ACC112 (cell line): ENCODE measurements around the gene LRRC75B.

Experiments used
- H2AFZ ChIP-seq: fragments of 200-600 bp; sonication (generic); one replicate; pipeline ENCODE4 v1.6.0; 2017; ENCODE audit warnings: antibody characterized with exemption, low read length; ENCODE audit not compliant: unreplicated experiment
- H3K27ac ChIP-seq: fragments of 200-600 bp; sonication (generic); 2 replicates; pipeline ENCODE4 v1.5.1; 2014; ENCODE audit warnings: low read depth, mild to moderate bottlenecking, antibody characterized with exemption, low read length, moderate library complexity
- H3K27me3 ChIP-seq: fragments of 200-600 bp; sonication (generic); 2 replicates; pipeline ENCODE4 v1.6.1; 2014; ENCODE audit warnings: mild to moderate bottlenecking, antibody characterized with exemption, low read length, moderate library complexity, mixed read lengths; ENCODE audit not compliant: insufficient read depth
- H3K36me3 ChIP-seq: fragments of 200-600 bp; sonication (generic); 2 replicates; pipeline ENCODE4 v1.6.1; 2016; ENCODE audit warnings: mild to moderate bottlenecking, antibody characterized with exemption, low read length, moderate library complexity, mixed read lengths; ENCODE audit not compliant: insufficient read depth
- H3K4me1 ChIP-seq: fragments of 200-600 bp; sonication (generic); one replicate; pipeline ENCODE4 v1.6.1; 2016; ENCODE audit warnings: low read length, mixed read lengths; ENCODE audit not compliant: insufficient read depth, unreplicated experiment, control insufficient read depth
- H3K4me3 ChIP-seq: fragments of 200-600 bp; sonication (generic); 2 replicates; pipeline ENCODE4 v1.5.1; 2014; ENCODE audit warnings: mild to moderate bottlenecking, low read depth, low read length
- H3K79me2 ChIP-seq: fragments of 200-600 bp; sonication (generic); one replicate; pipeline ENCODE4 v1.6.0; 2016; ENCODE audit warnings: low read length; ENCODE audit not compliant: control insufficient read depth, unreplicated experiment, insufficient read depth

Gene LRRC75B

DNA sequence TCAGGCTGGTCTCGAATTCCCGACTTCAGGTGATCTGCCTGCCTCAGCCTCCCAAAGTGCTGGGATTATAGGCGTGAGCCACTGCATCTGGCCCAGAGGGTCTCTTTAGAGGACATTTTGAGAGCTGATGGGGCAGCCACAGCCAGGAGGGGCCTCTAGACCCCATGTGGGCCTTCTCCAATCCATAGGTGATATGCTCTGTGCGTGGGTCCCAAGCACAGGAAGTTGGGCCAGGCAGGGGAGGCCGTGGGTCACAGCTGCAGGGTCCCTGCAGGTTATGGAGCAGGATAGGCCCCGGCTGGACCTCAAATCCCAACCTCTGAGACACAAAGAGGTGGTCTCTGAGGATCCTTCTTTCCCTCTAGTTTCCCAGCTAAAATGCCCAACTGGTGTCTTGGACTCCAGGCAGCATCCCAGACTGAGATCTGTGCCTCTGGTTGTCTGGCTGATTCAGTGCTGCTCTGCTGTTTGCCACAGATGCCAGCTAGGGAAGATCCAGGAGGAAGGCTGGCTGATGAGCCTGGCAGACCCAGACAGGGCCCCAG, 1.5 kb downstream of the LRRC75B start:
- H3K36me3 ChIP-seq: no peaks in the 10 kb centered on the region
- H3K27me3 ChIP-seq: no peaks in the 10 kb centered on the region
- no peaks in the 10 kb centered on the region for H3K79me2 ChIP-seq
- no peak overlapping the region for H3K4me3 ChIP-seq
- H3K27ac ChIP-seq: no peak overlapping the region
- no peaks in the 10 kb centered on the region for H3K4me1 ChIP-seq
- H2AFZ ChIP-seq: no peak overlapping the region

DNA sequence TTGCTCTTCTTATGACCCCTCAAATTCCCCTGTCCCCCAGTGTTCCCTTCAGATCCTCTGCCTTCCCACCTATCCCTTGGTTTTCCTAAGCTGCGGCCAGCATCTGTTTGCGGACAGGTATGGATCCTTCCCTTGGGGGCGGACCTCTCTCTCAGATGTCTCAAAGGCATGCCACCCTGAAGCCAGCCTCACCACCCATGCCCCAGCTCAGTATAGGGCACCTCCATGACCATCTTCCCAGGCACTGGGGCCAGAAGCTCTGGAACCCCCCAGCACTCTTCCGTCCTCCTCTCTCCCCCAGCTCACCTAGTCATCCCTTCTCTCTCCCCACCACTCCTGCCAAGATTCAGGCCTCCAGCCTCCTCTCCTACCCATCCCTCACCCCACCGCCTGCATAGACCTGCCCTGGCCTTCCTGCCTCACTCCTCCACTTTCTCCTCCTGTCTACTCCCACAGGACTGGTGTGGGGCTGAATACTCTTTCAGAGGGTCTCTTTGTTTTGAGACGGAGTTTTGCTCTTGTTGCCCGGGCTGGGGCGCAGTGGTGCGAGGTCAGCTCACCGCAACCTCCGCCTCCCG, 2.2 kb downstream of the LRRC75B start:
- no peak overlapping the region for H2AFZ ChIP-seq
- no peak overlapping the region for H3K27ac ChIP-seq
- H3K4me3 ChIP-seq: no peak overlapping the region
- H3K79me2 ChIP-seq: no peaks in the 10 kb centered on the region
- H3K27me3 ChIP-seq: no peaks in the 10 kb centered on the region
- no peaks in the 10 kb centered on the region for H3K36me3 ChIP-seq
- H3K4me1 ChIP-seq: no peaks in the 10 kb centered on the region

- no peaks in the 10 kb centered on the region for H3K36me3 ChIP-seq
- H3K27me3 ChIP-seq: no peaks in the 10 kb centered on the region
- no peak overlapping the region for H3K4me3 ChIP-seq
- no peak overlapping the region for H3K27ac ChIP-seq
- H3K4me1 ChIP-seq: no peaks in the 10 kb centered on the region
- H3K79me2 ChIP-seq: no peaks in the 10 kb centered on the region
- H2AFZ ChIP-seq: no peak overlapping the region
These were observed 3.3 kb downstream of the LRRC75B start for GRCh38 chr22:24589518-24590030.

GRCh38 chr22:24588757-24589481, 4.0 kb downstream of the LRRC75B start:
- Histone ChIP-seq H3K27me3 (no peaks in the 10 kb centered on the region), H3K79me2 (no peaks in the 10 kb centered on the region), H3K4me3 (no peak overlapping the region), H2AFZ (no peak overlapping the region), H3K27ac (no peak overlapping the region), H3K36me3 (no peaks in the 10 kb centered on the region), H3K4me1 (no peaks in the 10 kb centered on the region)

GRCh38 chr22:24588381-24588756, 4.5 kb downstream of the LRRC75B start:
- no peaks in the 10 kb centered on the region for H3K36me3 ChIP-seq
- H3K4me3 ChIP-seq: no peak overlapping the region
- no peak overlapping the region for H3K27ac ChIP-seq
- H3K79me2 ChIP-seq: no peaks in the 10 kb centered on the region
- no peaks in the 10 kb centered on the region for H3K27me3 ChIP-seq
- no peak overlapping the region for H2AFZ ChIP-seq
- peaks cover 4% of the 10 kb centered on the region for H3K4me1 ChIP-seq

- Histone ChIP-seq H3K27me3 (no peaks in the 10 kb centered on the region), H2AFZ (no peak overlapping the region), H3K4me1 (peaks cover 5% of the 10 kb centered on the region), H3K4me3 (no peak overlapping the region), H3K36me3 (no peaks in the 10 kb centered on the region), H3K27ac (no peak overlapping the region), H3K79me2 (no peaks in the 10 kb centered on the region)
These were observed 4.9 kb downstream of the LRRC75B start for GRCh38 chr22:24587948-24588347.

DNA sequence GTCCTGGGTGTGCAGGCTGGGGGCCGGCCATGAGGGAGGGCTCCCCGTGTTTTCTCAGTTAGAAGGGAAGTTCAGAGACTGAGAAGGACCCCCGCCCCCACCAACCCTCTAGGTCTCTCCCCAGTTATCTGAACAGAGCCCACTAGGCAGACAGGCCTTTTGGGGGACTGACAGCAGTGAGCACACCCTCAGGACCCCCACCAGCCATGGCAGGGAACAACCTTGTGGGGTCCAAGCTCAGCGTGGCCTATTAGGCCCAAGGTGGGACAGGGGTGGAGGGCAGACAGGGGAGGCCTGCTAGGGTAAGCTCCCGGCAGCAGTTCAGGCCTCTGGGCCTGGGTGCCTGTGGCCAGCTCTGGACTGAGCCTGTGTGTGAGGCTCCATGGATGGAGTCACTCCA, 5.6 kb downstream of the LRRC75B start:
- Histone ChIP-seq H3K4me3 (no peak overlapping the region), H3K36me3 (no peaks in the 10 kb centered on the region), H2AFZ (no peak overlapping the region), H3K27ac (no peak overlapping the region), H3K79me2 (no peaks in the 10 kb centered on the region), H3K4me1 (peaks cover 5% of the 10 kb centered on the region), H3K27me3 (no peaks in the 10 kb centered on the region)

DNA sequence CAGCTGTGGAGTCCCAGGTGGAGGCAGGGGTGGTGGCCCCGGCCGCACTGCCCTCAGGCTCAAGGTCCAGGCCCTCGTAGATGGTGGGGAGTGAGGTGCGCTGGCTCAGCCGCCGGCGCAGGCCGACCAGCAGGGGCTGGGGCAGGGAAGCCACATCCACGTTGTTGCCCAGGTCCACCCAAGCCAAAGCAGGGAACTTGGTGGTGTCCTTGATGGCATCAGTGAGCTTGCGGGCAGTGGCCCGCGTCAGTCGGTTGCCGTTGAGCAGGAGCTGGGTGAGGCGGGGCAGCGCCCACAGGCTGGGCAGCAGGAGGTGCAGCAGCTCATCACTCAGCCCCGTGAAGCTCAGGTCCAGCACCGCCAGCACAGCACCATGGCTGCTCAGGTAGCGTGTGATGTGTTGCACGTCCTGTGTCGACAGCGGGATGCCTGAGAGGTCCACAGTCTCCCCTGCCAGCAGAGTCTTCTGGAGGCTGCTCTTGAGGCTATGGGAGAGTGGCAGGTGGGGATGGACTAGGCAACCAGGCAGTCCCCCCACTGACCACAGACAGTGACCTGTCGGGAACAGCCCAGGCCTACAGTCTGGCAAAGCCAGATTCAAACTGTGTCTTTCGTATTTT, 6.8 kb downstream of the LRRC75B start:
- no peaks in the 10 kb centered on the region for H3K79me2 ChIP-seq
- no peaks in the 10 kb centered on the region for H3K36me3 ChIP-seq
- H3K4me1 ChIP-seq: peaks cover 5% of the 10 kb centered on the region
- H3K27me3 ChIP-seq: no peaks in the 10 kb centered on the region
- no peak overlapping the region for H2AFZ ChIP-seq
- H3K4me3 ChIP-seq: no peak overlapping the region
- H3K27ac ChIP-seq: no peak overlapping the region

DNA sequence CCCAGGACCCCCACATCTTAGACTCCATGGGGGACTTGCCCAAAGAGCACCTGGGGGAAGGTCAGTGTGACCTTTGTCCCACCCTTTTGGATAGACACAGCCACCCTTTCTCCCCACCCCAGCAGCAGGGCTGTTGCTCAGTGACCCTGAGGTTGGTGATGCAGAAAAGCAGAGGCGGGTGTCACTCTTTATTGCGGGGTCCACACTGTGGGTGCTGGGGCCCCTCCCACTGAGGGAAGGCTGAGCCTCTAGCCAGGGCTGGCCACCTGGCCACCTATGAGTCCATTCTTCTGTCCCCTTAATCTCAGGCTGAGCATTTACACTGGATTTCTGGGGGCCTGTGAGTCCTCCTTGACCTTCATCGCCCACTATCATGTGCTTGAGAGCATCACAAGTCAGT, 7.4 kb downstream of the LRRC75B start:
- Histone ChIP-seq H3K4me1 (peaks cover 8% of the 10 kb centered on the region), H3K79me2 (no peaks in the 10 kb centered on the region), H3K27ac (no peak overlapping the region), H2AFZ (no peak overlapping the region), H3K36me3 (no peaks in the 10 kb centered on the region), H3K27me3 (no peaks in the 10 kb centered on the region), H3K4me3 (no peak overlapping the region)

DNA sequence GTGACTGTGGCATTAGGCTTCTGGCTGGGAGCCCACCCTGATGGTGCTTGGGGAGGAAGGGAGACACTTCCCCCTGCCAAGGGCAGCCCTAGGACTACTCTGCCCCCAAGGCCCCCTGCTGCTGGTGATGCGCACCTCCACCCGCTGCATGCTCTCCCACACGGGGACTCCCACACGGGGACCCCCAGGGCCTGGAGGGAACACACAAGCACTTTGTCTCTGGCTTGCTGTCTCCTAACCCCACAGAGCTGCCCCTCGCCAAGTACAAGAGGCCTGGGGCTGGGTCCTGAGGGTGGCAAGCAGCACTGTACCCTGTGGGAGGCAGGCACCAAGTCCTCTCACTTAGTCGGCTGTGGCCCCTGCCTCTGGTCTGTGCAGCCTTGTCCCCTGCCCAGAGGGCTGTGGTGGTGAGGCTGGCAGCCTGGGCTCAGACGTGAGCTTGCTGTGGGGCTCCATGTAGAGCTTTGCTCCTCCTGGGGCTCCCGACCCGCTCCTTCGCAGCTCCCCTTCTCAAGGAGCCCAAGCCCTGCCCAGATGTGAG, 7.9 kb downstream of the LRRC75B start:
- no peaks in the 10 kb centered on the region for H3K79me2 ChIP-seq
- no peak overlapping the region for H3K4me3 ChIP-seq
- H3K36me3 ChIP-seq: no peaks in the 10 kb centered on the region
- H2AFZ ChIP-seq: no peak overlapping the region
- peaks cover 9% of the 10 kb centered on the region for H3K4me1 ChIP-seq
- H3K27me3 ChIP-seq: no peaks in the 10 kb centered on the region
- H3K27ac ChIP-seq: no peak overlapping the region
